NCI-H510A (cell line): ENCODE measurements around the gene ZKSCAN5.
"Not testable (repeated sequence)": the region's sequence is repeated elsewhere in the genome, so short reads cannot be mapped to it uniquely, and the experiment has no call there.

Experiments used
- DNase-seq: peaks from one replicate; lab custom pipeline; 2025; lab: John Stamatoyannopoulos, UW

Gene ZKSCAN5

DNA sequence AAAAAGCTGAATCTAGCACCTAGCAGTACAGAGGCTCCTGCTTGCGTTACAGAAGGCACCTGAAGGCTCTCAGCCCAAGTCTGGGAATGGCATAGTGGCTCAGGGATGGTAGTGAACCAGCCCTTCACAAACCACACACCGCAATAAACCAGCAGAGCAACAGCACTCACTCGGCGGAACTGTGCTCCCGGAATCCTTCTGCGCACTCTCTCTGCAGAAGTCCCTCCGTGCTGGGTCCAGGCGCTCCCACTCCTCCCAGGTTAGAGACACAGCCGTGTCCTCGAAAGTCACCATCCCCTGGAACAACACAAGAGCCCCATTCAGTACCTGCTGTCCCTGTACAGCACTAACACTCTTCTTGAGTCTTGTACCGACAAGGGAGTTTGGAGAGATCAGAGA, 5.9 kb upstream of the ZKSCAN5 start:
- DNase-seq, result no peak

DNA sequence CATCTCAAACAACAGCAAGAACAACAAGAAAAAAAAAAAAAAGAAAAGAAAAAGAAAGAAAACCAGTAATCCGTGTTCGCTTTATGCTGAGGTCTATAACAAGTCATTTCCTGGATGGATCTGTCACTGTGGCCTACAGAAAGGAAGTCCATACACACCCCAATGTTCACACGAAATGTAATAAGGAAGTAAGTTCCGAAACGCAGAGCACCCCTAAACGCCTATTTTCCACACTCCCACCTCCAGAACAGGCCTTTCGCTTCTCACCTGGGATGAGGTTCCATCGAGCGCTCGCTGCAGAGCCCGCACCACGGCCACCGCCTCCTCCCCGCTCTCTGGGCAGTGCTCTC, 5.1 kb upstream of the ZKSCAN5 start:
- no peak for DNase-seq

- peak; percentile 70 for DNase-seq
These were observed 4.5 kb upstream of the ZKSCAN5 start, which contains the start of gene ZNF394 for GRCh38 chr7:99499721-99500636. Gene ZNF394, minus strand, starts transcription at chr7:99500281. Its CDS starts 188 bp downstream, at chr7:99500093.

DNA sequence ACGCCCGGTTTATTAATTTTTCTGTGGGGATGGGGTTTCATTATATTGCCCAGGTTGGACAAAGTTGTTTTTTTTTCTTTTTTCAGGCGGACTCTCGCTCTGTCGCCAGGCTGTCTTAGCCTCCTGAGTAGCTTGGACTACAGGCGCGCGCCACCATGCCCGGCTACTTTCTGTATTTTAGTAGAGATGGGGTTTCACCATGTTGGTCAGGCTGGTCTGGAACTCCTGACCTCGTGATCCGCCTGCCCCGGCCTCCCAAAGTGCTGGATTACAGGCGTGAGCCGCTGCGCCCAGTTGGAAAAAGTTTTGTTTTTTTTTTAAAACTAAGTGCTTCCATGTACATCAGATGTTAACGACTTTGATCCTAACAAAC, 3.8 kb upstream of the ZKSCAN5 start:
- no peak for DNase-seq

- DNase-seq, result not testable (repeated sequence)
These were observed 3.2 kb upstream of the ZKSCAN5 start for GRCh38 chr7:99501236-99501635.

- DNase-seq, result peak; percentile 88
These were observed 220 bp upstream of the ZKSCAN5 start for GRCh38 chr7:99504281-99504602.

DNA sequence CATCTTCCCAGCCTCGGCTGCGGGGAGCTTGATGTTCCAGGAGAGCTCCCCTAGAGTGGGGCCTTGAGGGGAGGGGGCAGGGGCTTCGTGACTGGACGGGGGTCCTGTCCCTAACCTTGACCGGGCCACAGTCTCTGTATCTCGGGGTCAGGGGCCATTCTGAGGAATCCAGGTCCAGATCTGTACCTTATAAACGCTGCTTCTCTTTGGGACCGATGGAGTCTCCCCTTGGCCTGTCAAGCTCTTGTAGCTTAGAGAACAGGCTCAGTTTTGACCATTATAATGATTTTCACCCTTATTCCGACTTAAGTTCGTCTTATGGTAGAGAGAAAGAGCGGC, 831 bp downstream of the ZKSCAN5 start:
- DNase-seq, result no peak

GRCh38 chr7:99514050-99514449, 9.6 kb downstream of the ZKSCAN5 start:
- no peak for DNase-seq

- no peak for DNase-seq
These were observed 16.9 kb downstream of the ZKSCAN5 start for GRCh38 chr7:99521399-99521798.

- no peak for DNase-seq
These were observed 21.4 kb downstream of the ZKSCAN5 start for GRCh38 chr7:99525713-99526440.

- DNase-seq, result no peak
These were observed 26.9 kb downstream of the ZKSCAN5 start for GRCh38 chr7:99531354-99531765.

- no peak for DNase-seq
These were observed 31.2 kb downstream of the ZKSCAN5 start for GRCh38 chr7:99535667-99536066.

GRCh38 chr7:99539213-99539811, 34.9 kb downstream of the ZKSCAN5 start:
- no peak for DNase-seq

GRCh38 chr7:99540542-99540941, 36.1 kb downstream of the ZKSCAN5 start:
- no peak for DNase-seq

DNA sequence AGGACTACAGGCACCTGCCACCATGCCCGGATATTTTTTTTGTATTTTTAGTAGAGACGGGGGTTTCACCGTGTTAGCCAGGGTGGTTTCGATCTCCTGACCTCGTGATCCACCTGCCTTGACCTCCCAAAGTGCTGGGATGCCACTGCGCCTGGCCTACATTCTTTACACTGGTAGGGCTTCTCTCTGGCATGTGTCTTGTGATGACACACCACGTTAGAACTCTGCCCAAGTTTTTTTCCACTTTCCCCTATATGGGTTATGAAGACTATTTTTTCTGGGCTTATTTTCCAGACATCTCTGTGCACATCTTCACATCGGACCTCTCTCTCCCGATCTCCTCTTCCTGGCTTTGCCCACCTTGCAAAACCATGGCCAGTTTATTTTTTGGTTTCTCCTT, 36.8 kb downstream of the ZKSCAN5 start:
- no peak for DNase-seq

- DNase-seq, result no peak
These were observed 38.7 kb downstream of the ZKSCAN5 start for GRCh38 chr7:99543081-99543671.

DNA sequence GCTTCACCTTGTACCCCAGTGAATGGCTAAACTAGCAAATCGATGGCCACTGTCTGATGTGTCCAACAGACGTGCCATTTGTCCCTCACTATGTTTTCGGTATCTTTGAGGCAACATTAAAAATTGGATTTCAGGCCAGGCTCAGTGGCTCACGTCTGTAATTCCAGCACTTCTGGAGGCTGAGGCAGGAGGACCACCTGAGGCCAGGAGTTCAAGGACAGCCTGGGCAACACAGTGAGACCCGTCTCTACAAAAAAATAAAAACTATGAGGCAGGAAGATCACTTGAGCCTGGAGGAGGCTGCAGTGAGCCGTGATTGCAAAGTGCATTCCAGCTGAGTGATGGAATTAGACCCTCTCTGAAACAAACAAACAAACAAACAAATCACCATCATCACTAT, 39.5 kb downstream of the ZKSCAN5 start:
- no peak for DNase-seq

- DNase-seq, result not testable (repeated sequence)
These were observed 40.8 kb downstream of the ZKSCAN5 start for GRCh38 chr7:99545308-99545707.

GRCh38 chr7:99549545-99549944, 45.1 kb downstream of the ZKSCAN5 start:
- DNase-seq, result not testable (repeated sequence)

GRCh38 chr7:99551334-99551733, 46.9 kb downstream of the ZKSCAN5 start:
- DNase-seq, result no peak

DNA sequence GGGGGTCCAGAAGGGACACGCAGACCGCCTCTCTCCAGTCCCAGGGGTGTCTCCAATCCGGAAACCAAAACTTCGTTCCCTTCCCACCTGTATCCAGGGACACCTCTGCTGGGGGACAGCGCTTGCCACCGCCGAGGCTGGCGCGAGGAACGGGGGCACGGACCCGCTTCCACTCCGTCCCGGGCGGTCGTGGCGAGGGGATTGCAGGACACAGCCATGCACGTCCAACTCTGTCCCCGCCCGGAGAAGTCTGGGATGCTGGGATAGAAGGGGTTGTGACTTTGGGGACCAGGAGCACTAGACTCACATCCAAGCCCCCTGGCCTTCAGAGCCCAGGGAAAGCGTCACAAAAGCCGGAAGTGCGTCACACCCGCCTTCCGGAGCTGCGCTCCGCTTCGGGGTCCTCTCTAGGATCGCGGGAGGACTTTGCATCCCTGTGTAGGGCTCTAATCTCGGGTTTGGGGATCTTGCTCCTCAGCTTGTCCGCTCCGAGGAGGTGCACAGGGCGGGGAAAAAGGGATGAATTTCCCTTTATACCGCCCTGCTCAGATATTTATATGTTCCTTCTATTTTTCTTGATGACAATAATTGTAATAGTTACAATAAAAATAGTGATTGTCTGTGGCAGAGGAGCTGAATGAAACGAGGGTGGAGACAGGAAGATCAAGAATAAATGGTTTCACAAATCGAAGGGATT, 47.5 kb downstream of the ZKSCAN5 start, which contains the start of gene FAM200A:
Gene FAM200A, minus strand, starts transcription at position 348 of the 697 bp plus-strand sequence. CDS start 3,707 bp downstream, outside the sequence.
- DNase-seq, result peak; percentile 67

GRCh38 chr7:99553039-99553438, 48.6 kb downstream of the ZKSCAN5 start:
- DNase-seq, result no peak
